ENCODE measurements around the gene TAS1R3. TPM values are rescaled to one million over a fixed set of nuclear protein-coding genes. Genes with fewer than 3 reads are reported as not detected.
A peak's percentile ranks its signal among the peaks of the same experiment; 100 is the strongest.

The TAS1R3 gene
- total and polyA plus RNA-seq, 2 donors (not counting 1 experiment from before 2014, with no cell fraction given), result 4.1 to 11.7 TPM

DNA sequence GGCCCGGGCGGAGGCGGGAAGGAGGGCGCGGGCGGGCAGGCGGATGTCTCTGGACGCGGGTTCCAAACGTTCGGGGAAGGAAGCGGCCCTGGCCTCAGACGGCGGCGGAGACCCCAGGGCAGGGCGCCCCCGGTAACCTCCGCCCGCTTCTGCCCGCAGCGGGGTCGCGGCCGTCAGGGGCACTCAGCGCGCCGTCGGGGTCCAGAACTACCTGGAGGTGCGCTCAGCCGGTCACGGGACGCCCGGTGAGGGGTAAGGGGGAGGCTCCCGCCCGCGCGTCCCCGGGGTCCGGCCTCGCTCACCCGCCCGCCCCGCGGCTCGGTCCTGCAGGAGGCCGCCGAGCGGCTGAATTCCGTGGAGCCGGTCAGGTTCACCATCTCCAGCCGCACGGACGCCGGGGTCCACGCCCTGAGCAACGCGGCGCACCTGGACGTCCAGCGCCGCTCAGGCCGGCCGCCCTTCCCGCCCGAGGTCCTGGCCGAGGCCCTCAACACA lies 22.3 kb upstream of the TAS1R3 start:
- Histone ChIP-seq H3K4me3 (ENCODE audit: control extremely low read depth in 1 of 5, extremely low read depth in 1 of 5, insufficient read depth in 1 of 5, low read depth in 2 of 5, low read length in 4 of 5) (peak overlapping the region; percentile 6 to 84 (median 77)), H3K27ac (ENCODE audit: low read length in 2 of 2) (peak overlapping the region; percentile 24 to 85), H3K9me3 (ENCODE audit: control extremely low read depth in 1 of 3, control insufficient read depth in 2 of 3, insufficient read depth in 1 of 3, low read length in 2 of 3) (no peaks in the 10 kb centered on the region), H2AFZ (ENCODE audit: insufficient read depth, low read depth, low read length, poor library complexity, severe bottlenecking) (peak overlapping the region; percentile 93), H3K4me2 (replicated peaks; ENCODE audit: low read depth, low read length, poor library complexity, severe bottlenecking) (peak overlapping the region; percentile 99), H3K27me3 (replicated peaks in 1 of 4; ENCODE audit: control extremely low read depth in 1 of 4, control insufficient read depth in 3 of 4, insufficient read depth in 4 of 4, low read length in 3 of 4) (no peaks in the 10 kb centered on the region), H3K79me2 (ENCODE audit: control insufficient read depth, insufficient read depth, low read length) (peaks cover 34% of the 10 kb centered on the region), H4K20me1 (ENCODE audit: control insufficient read depth, insufficient read depth, low read length, poor library complexity, severe bottlenecking) (peaks cover 36% of the 10 kb centered on the region), H3K36me3 (replicated peaks in 1 of 2; ENCODE audit: control extremely low read depth in 1 of 2, control insufficient read depth in 1 of 2, extremely low read depth in 1 of 2, insufficient read depth in 2 of 2, low read length in 1 of 2) (peaks cover 0 to 25% of the 10 kb centered on the region in 2 experiments), H3K4me1 (ENCODE audit: control insufficient read depth in 2 of 2, insufficient read depth in 2 of 2, low read length in 2 of 2) (peaks cover 34 to 43% of the 10 kb centered on the region in 2 donors), H3K9ac (ENCODE audit: low read length) (peak overlapping the region; percentile 87)
- Mint-ChIP-seq H3K27me3 (no peaks in the 10 kb centered on the region), H3K27ac (peak overlapping the region; percentile 90), H3K4me3 (peak overlapping the region; percentile 90), H3K9me3 (ENCODE audit: insufficient read depth) (no peaks in the 10 kb centered on the region), H3K4me1 (peaks cover 31% of the 10 kb centered on the region)
- DNase-seq, result no peak
- POLR2A ChIA-PET, result no interaction called here
- no peak for TF ChIP-seq EZH2 (IDR thresholded peaks at IDR 0.05; ENCODE audit: borderline replicate concordance, insufficient read depth, low read depth, low read length, poor library complexity, severe bottlenecking)
- TF ChIP-seq, protein P1, sequence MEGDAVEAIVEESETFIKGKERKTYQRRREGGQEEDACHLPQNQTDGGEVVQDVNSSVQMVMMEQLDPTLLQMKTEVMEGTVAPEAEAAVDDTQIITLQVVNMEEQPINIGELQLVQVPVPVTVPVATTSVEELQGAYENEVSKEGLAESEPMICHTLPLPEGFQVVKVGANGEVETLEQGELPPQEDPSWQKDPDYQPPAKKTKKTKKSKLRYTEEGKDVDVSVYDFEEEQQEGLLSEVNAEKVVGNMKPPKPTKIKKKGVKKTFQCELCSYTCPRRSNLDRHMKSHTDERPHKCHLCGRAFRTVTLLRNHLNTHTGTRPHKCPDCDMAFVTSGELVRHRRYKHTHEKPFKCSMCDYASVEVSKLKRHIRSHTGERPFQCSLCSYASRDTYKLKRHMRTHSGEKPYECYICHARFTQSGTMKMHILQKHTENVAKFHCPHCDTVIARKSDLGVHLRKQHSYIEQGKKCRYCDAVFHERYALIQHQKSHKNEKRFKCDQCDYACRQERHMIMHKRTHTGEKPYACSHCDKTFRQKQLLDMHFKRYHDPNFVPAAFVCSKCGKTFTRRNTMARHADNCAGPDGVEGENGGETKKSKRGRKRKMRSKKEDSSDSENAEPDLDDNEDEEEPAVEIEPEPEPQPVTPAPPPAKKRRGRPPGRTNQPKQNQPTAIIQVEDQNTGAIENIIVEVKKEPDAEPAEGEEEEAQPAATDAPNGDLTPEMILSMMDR (IDR thresholded peaks at IDR 0.05), result no peak
- ATAC-seq (ENCODE audit: low read depth), result no peak
- WGBS (ENCODE audit: insufficient coverage), result under 1% methylated on average over 66 of the region's 66 CpGs
- CTCF ChIA-PET, result interaction anchor here (1.0 kb wide), 1 partner anchor 12 kb away, joined by 3 read pairs; no protein-coding TSS in a partner anchor
- intact Hi-C loops (cut with micrococcal nuclease), result loop anchor here (1.0 to 5.0 kb wide), 5 partner anchors 15 to 297 kb away; partner anchors contain the start of genes B3GALT6, C1orf159, CPTP and INTS11
